ENCODE data around the gene PCDHGA8. TPM values are rescaled to one million over a fixed set of nuclear protein-coding genes. Genes with fewer than 3 reads are reported as not detected.
"Not testable (repeated sequence)": the region's sequence is repeated elsewhere in the genome, so short reads cannot be mapped to it uniquely, and the experiment has no call there.

PCDHGA8 gene
- total RNA-seq, result not detected

DNA sequence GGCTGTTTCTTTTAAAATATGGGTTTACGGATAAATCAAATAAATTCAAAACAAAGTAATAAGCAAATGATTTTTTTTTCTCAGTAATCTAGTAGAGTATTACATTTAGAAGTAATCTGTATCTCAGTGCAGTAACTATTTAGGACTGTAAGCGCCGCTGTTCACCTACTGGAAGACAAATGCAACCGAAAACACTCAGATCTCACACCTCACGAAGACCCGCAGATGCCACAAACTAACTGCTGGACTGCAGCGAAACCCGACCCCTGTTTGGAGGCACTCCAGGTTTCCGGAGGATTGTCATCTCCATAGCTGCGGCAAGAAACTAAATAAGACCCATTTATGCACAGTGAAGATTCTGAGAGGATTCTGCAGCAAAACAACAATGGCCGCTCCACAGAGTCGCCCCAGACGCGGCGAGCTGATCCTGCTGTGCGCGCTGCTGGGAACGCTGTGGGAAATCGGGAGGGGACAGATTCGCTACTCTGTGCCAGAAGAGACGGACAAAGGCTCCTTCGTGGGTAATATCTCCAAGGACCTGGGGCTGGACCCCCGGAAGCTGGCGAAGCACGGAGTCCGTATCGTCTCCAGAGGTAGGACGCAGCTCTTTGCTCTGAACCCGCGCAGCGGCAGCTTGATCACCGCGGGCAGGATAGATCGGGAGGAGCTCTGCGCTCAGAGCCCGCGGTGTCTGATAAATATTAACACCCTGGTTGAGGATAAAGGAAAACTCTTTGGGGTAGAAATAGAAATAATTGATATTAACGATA lies at the start of gene PCDHGA8:
TSS of gene PCDHGA8 (plus strand) at position 205 of the 770 bp plus-strand sequence. CDS start at position 386, 181 bp downstream.
- POLR2A ChIA-PET, result no interaction called here
- DNase-seq (no peak), ATAC-seq (no peak)
- Mint-ChIP-seq H3K36me3 (ENCODE audit: low read depth) (peaks cover 9% of the 10 kb centered on the region), H3K27me3 (ENCODE audit: low read depth) (peaks cover 35% of the 10 kb centered on the region), H3K4me3 (no peak within 1 kb of the TSS), H3K27ac (no peak within 1 kb of the TSS), H3K9me3 (ENCODE audit: insufficient read depth) (peaks cover 39% of the 10 kb centered on the region), H3K4me1 (ENCODE audit: low read depth) (no peaks in the 10 kb centered on the region)
- CTCF ChIA-PET, result interaction anchor here (1.0 to 2.2 kb wide), 5 partner anchors 21 to 120 kb away, joined by 3 to 8 read pairs (median 6); partner anchors contain the start of genes PCDHGA10, PCDHGA11, PCDHGA12 and TAF7

DNA sequence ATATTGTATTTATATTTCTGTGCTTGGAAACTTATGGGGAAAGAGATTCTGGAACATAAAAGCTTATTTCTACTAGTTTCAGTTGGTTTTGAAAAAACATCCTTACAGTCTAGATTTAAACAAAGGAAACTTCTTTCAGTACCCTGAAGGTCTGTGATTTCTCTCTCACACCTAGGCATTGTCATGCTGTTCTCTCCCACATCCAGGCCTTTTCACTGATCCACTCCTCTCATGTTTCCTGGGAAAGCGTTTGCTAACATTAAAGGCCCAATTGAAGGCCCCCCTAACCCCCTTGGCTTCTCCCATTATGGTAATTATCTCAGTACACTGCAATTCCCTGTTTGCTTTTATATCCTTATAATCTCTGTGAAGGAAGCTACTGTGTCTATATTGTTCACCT lies 49.7 kb upstream of the PCDHGA8 start:
- ChIA-PET CTCF (interaction anchor here (0.7 to 3.4 kb wide), 8 partner anchors 10 to 181 kb away, joined by 3 to 33 read pairs (median 4); partner anchors contain the start of genes PCDHGA5, PCDHGB5 and TAF7), POLR2A (no interaction called here)
- H3K4me1 Mint-ChIP-seq (ENCODE audit: low read depth), result no peaks in the 10 kb centered on the region
- DNase-seq (no peak), ATAC-seq (no peak)
- H3K9me3 Mint-ChIP-seq (ENCODE audit: insufficient read depth), result peaks cover 11% of the 10 kb centered on the region
- H3K27me3 Mint-ChIP-seq (ENCODE audit: low read depth), result peaks cover 22% of the 10 kb centered on the region
- H3K36me3 Mint-ChIP-seq (ENCODE audit: low read depth), result peaks cover 10% of the 10 kb centered on the region
- H3K27ac Mint-ChIP-seq, result no peak overlapping the region
- H3K4me3 Mint-ChIP-seq, result no peak overlapping the region

DNA sequence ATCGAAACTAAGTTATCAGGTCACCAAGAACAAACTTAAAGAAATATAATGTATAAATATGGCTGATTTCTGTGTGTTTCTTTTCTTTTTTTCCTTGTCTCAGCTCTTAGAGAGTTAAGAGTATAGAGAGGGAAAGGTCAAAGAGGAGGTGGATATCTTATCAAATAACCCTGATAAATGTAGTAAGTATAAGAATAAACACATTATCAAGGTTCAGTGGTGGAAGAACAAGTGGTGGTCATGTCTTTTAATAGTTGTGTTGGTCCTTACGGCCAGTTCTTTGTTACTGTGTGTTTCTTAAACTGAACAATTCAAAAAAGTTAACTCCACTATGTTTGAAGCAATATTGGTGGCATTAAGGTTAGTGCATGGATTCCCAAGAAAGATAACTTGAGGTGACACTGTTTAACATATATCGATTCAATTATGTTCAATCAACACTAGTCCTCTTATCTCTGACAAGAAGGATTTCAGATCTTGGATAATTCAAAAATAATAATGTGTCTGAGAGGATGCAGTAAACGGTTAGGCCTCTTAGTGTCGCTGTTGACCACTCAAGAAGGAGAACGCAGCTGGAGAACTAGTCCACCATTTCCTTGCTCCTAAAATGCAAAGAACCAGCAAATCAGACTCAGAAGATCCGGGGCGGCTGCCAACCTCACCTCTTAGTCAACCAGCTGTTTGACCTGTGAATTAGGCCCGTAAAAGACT lies 49.0 kb upstream of the PCDHGA8 start, which contains the start of gene PCDHGA3:
TSS of gene PCDHGA3 (plus strand) at position 588 of the 711 bp plus-strand sequence. CDS start 205 bp downstream, outside the sequence.
- Mint-ChIP-seq H3K4me1 (ENCODE audit: low read depth) (no peaks in the 10 kb centered on the region), H3K27me3 (ENCODE audit: low read depth) (peaks cover 17% of the 10 kb centered on the region), H3K27ac (no peak within 1 kb of the TSS), H3K9me3 (ENCODE audit: insufficient read depth) (peaks cover 11% of the 10 kb centered on the region), H3K4me3 (peak within 1 kb of the TSS; percentile 55), H3K36me3 (ENCODE audit: low read depth) (peaks cover 10% of the 10 kb centered on the region)
- ChIA-PET CTCF (interaction anchor here (0.7 to 3.4 kb wide), 10 partner anchors 8 to 180 kb away, joined by 3 to 33 read pairs (median 4); partner anchors contain the start of genes PCDHGA12, PCDHGB2, PCDHGB3 and PCDHGB5), POLR2A (no interaction called here)
- no peak for ATAC-seq
- DNase-seq, result peak; percentile 47

DNA sequence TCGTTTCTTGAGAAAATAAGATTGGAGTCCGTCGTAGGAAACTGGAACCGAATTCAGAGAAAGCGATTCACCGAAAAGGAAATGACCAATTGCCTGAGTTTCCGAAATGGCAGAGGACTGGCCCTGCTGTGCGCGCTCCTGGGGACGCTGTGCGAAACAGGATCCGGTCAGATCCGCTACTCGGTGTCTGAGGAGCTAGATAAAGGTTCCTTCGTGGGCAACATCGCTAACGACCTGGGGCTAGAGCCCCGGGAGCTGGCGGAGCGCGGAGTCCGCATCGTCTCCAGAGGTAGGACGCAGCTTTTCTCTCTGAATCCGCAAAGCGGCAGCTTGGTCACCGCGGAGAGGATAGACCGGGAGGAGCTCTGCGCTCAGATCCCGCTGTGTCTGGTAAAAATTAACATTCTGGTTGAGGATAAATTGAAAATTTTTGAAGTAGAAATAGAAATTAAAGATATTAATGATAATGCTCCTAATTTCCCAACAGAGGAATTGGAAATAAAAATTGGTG lies 48.4 kb upstream of the PCDHGA8 start:
- H3K27me3 Mint-ChIP-seq (ENCODE audit: low read depth), result peaks cover 12% of the 10 kb centered on the region

DNA sequence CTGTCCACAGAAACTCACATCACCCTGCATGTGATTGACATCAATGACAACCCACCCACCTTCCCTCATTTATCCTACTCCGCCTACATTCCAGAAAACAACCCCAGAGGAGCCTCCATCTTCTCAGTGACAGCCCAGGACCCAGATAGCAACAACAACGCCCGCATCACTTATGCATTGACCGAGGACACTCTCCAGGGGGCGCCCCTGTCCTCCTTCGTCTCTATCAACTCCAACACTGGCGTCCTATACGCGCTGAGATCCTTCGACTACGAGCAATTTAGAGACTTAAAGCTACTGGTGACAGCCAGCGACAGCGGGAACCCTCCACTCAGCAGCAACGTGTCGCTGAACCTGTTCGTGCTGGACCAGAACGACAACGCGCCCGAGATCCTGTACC lies 47.1 kb upstream of the PCDHGA8 start:
- ATAC-seq (no peak), DNase-seq (no peak)
- ChIA-PET CTCF (interaction anchor here (2.2 to 3.4 kb wide), 2 partner anchors 25 to 26 kb away, joined by 6 to 33 read pairs; partner anchors contain the start of genes PCDHGB3 and TAF7), POLR2A (no interaction called here)
- H3K4me3 Mint-ChIP-seq, result no peak overlapping the region
- peaks cover 9% of the 10 kb centered on the region for H3K27me3 Mint-ChIP-seq (ENCODE audit: low read depth)
- H3K4me1 Mint-ChIP-seq (ENCODE audit: low read depth), result no peaks in the 10 kb centered on the region
- H3K9me3 Mint-ChIP-seq (ENCODE audit: insufficient read depth), result peaks cover 7% of the 10 kb centered on the region
- H3K27ac Mint-ChIP-seq, result no peak overlapping the region
- peaks cover 8% of the 10 kb centered on the region for H3K36me3 Mint-ChIP-seq (ENCODE audit: low read depth)

More for the DNA sequence above, 48.4 kb upstream of the PCDHGA8 start:
- peaks cover 10% of the 10 kb centered on the region for H3K36me3 Mint-ChIP-seq (ENCODE audit: low read depth)
- no peak for ATAC-seq
- H3K9me3 Mint-ChIP-seq (ENCODE audit: insufficient read depth), result peaks cover 11% of the 10 kb centered on the region
- ChIA-PET POLR2A (no interaction called here), CTCF (interaction anchor here (1.1 to 3.4 kb wide), 6 partner anchors 9 to 180 kb away, joined by 3 to 33 read pairs (median 6); partner anchors contain the start of genes PCDHGA12, PCDHGB2, PCDHGB3 and TAF7)
- H3K4me3 Mint-ChIP-seq, result peak overlapping the region; percentile 55
- no peak for DNase-seq
- H3K4me1 Mint-ChIP-seq (ENCODE audit: low read depth), result no peaks in the 10 kb centered on the region
- H3K27ac Mint-ChIP-seq, result no peak overlapping the region

DNA sequence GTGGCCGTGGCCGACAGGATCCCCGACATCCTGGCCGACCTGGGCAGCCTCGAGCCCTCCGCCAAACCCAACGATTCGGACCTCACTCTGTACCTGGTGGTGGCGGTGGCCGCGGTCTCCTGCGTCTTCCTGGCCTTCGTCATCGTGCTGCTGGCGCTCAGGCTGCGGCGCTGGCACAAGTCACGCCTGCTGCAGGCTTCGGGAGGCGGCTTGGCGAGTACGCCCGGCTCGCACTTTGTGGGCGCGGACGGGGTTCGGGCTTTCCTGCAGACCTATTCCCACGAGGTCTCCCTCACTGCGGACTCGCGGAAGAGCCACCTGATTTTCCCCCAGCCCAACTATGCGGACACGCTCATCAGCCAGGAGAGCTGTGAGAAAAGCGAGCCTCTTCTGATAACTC lies 46.4 kb upstream of the PCDHGA8 start:
- POLR2A ChIA-PET; H3K4me3 Mint-ChIP-seq; ATAC-seq; H3K27ac Mint-ChIP-seq; H3K9me3 Mint-ChIP-seq (ENCODE audit: insufficient read depth); H3K4me1 Mint-ChIP-seq (ENCODE audit: low read depth); H3K36me3 Mint-ChIP-seq (ENCODE audit: low read depth); DNase-seq: not testable (repeated sequence)
- CTCF ChIA-PET, result interaction anchor here (1.0 kb wide), 1 partner anchor 27 kb away, joined by 3 read pairs; no protein-coding TSS in a partner anchor
- peaks cover 15% of the 10 kb centered on the region for H3K27me3 Mint-ChIP-seq (ENCODE audit: low read depth)

DNA sequence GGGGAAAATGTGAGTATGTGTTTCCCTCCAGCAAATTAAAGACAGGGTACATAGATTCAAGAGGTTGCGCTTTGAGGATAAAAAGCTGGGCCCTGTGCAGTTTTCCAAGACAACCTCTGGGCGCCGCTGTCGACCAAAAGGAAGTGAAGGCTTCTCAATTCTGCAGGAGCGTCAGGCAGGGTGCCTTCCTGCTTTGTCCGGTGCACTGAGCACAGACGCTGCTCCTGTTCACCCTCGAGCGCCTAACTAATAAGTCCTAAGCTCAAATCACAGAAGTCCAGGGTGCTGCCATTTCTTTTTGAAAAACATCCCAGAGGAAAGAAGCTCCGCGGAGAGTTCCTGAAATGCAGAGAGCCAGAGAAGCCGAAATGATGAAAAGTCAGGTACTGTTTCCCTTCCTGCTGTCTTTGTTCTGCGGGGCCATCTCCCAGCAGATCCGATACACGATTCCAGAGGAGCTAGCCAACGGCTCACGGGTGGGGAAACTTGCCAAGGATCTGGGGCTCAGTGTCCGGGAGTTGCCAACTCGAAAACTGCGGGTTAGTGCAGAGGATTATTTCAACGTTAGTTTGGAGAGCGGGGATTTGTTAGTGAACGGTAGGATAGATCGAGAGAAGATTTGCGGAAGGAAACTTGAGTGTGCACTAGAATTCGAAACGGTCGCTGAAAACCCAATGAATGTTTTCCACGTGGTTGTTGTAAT lies 42.4 kb upstream of the PCDHGA8 start, which contains the start of gene PCDHGB1:
TSS of gene PCDHGB1 (plus strand) at position 183 of the 703 bp plus-strand sequence. CDS start at position 345, 162 bp downstream.
- POLR2A ChIA-PET, result no interaction called here
- Mint-ChIP-seq H3K4me1 (ENCODE audit: low read depth) (no peaks in the 10 kb centered on the region), H3K4me3 (peak within 1 kb of the TSS; percentile 22), H3K36me3 (ENCODE audit: low read depth) (peaks cover 4% of the 10 kb centered on the region), H3K9me3 (ENCODE audit: insufficient read depth) (peaks cover 10% of the 10 kb centered on the region), H3K27ac (no peak within 1 kb of the TSS), H3K27me3 (ENCODE audit: low read depth) (peaks cover 17% of the 10 kb centered on the region)
- CTCF ChIA-PET, result interaction anchor here (0.8 to 2.8 kb wide), 10 partner anchors 10 to 217 kb away, joined by 3 to 8 read pairs (median 6); partner anchors contain the start of genes PCDHB14, PCDHGA11, PCDHGB2 and PCDHGB3
- ATAC-seq (no peak), DNase-seq (peak; percentile 58)

DNA sequence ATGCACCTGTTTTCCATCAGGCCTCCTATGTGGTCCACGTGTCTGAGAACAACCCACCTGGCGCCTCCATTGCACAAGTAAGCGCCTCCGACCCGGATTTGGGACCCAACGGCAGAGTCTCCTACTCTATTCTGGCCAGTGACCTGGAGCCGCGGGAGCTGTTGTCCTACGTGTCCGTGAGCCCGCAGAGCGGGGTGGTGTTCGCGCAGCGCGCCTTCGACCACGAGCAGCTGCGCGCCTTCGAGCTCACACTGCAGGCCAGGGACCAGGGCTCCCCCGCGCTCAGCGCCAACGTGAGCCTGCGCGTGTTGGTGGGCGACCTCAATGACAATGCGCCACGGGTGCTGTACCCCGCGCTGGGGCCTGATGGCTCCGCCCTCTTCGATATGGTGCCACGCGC lies 40.8 kb upstream of the PCDHGA8 start:
- no peak for ATAC-seq

DNA sequence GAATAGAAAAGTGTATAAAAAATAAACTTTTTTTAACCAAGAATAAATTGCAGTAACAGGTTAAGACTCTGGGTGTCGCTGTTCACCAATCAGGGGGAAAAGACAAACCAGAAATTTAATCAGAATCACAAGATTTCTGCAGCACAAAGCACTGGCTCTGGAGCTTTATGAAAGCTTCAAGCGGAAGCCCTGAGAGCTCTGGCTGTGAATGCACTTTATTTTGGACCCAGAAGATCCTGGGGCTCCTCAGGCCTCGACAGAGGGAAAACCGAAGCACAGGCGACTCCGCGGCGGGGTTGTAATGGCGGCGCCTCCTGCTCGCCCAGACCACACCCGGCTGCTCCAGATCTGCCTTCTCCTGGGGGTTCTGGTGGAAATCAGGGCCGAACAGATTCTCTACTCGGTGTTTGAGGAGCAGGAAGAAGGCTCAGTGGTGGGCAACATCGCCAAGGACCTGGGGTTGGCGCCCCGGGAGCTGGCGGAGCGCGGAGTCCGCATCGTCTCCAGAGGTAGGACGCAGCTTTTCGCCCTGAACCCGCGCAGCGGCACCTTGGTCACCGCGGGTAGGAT lies 37.4 kb upstream of the PCDHGA8 start, which contains the start of gene PCDHGA4:
TSS of gene PCDHGA4 (plus strand) at position 122 of the 570 bp plus-strand sequence. CDS start at position 209, 87 bp downstream.
- Mint-ChIP-seq H3K36me3 (ENCODE audit: low read depth) (no peaks in the 10 kb centered on the region), H3K27ac (no peak within 1 kb of the TSS), H3K27me3 (ENCODE audit: low read depth) (peaks cover 31% of the 10 kb centered on the region), H3K9me3 (ENCODE audit: insufficient read depth) (peaks cover 6% of the 10 kb centered on the region), H3K4me3 (no peak within 1 kb of the TSS), H3K4me1 (ENCODE audit: low read depth) (peaks cover 2% of the 10 kb centered on the region)
- DNase-seq, result no peak
- ATAC-seq, result no peak
- ChIA-PET POLR2A (no interaction called here), CTCF (interaction anchor here (1.0 to 2.0 kb wide), 7 partner anchors 22 to 523 kb away, joined by 3 to 11 read pairs (median 4); partner anchors contain the start of genes PCDHGA10 and TAF7)

More for the DNA sequence above, 40.8 kb upstream of the PCDHGA8 start:
- no peak for DNase-seq
- Mint-ChIP-seq H3K36me3 (ENCODE audit: low read depth) (no peaks in the 10 kb centered on the region), H3K27ac (no peak overlapping the region), H3K4me1 (ENCODE audit: low read depth) (no peaks in the 10 kb centered on the region), H3K27me3 (ENCODE audit: low read depth) (peaks cover 24% of the 10 kb centered on the region), H3K9me3 (ENCODE audit: insufficient read depth) (peaks cover 5% of the 10 kb centered on the region), H3K4me3 (no peak overlapping the region)
- ChIA-PET POLR2A (no interaction called here), CTCF (interaction anchor here (2.7 kb wide), 1 partner anchor 8 kb away, joined by 8 read pairs; the partner anchor contains the start of gene PCDHGB2)

DNA sequence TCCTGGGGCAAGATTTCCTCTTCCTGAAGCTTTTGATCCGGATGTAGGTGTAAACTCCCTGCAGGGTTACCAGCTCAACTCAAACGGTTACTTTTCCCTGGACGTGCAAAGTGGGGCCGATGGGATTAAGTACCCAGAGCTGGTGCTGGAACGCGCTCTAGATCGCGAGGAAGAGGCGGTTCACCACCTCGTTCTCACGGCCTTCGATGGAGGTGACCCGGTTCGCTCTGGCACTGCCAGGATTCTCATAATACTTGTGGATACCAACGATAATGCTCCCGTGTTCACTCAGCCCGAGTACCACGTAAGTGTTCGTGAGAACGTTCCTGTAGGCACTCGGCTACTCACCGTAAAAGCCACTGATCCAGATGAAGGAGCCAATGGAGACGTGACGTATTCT lies 36.8 kb upstream of the PCDHGA8 start:
- Mint-ChIP-seq H3K27me3 (ENCODE audit: low read depth) (peaks cover 28% of the 10 kb centered on the region), H3K4me3 (no peak overlapping the region), H3K36me3 (ENCODE audit: low read depth) (peaks cover 5% of the 10 kb centered on the region), H3K9me3 (ENCODE audit: insufficient read depth) (peaks cover 12% of the 10 kb centered on the region), H3K27ac (no peak overlapping the region), H3K4me1 (ENCODE audit: low read depth) (peaks cover 2% of the 10 kb centered on the region)
- DNase-seq, result no peak
- CTCF ChIA-PET, result interaction anchor here (1.1 to 2.0 kb wide), 6 partner anchors 22 to 208 kb away, joined by 4 to 11 read pairs (median 4); partner anchors contain the start of genes PCDHGA10 and TAF7
- no peak for ATAC-seq
- POLR2A ChIA-PET, result no interaction called here
